SK-N-SH treated with all-trans-retinoic acid at 6 μM for 48 hours (cell line): ENCODE measurements around the gene NUP42.

ENCODE experiments used
- CREB5 ChIP-seq: fragments of 250-450 bp; sonication (Bioruptor Pico); IDR thresholded peaks from 2 replicates; pipeline ENCODE4 v1.5.1; 2020; ENCODE audit warnings: low read depth, mild to moderate bottlenecking, moderate library complexity
- CSDC2 ChIP-seq: fragments of 250-450 bp; sonication (Bioruptor Pico); IDR thresholded peaks from 2 replicates; pipeline ENCODE4 v1.5.0; 2020; ENCODE audit warnings: mild to moderate bottlenecking, moderate library complexity
- ISL1 ChIP-seq: fragments of 250-450 bp; sonication (Bioruptor Pico); IDR thresholded peaks from 2 replicates; pipeline ENCODE4 v2.1.2; 2022; ENCODE audit warnings: mild to moderate bottlenecking, moderate library complexity
- TOX ChIP-seq: fragments of 250-450 bp; sonication (Bioruptor Pico); IDR thresholded peaks from 2 replicates; pipeline ENCODE4 v1.8.0; 2021; ENCODE audit warnings: mild to moderate bottlenecking, moderate library complexity, borderline replicate concordance
- ZFP3 ChIP-seq: fragments of 250-450 bp; sonication (Bioruptor Pico); IDR thresholded peaks from 2 replicates; pipeline ENCODE4 v1.5.0; 2020; ENCODE audit warnings: mild to moderate bottlenecking, moderate library complexity
- ZFP30 ChIP-seq: fragments of 450-650 bp; formaldehyde crosslinking; IDR thresholded peaks from 2 replicates; pipeline ENCODE4 v1.5.0; 2022; ENCODE audit warnings: mild to moderate bottlenecking, moderate library complexity
- ZNF565 ChIP-seq: fragments of 450-650 bp; formaldehyde crosslinking; conservative IDR thresholded peaks from 2 replicates; pipeline ENCODE4 v1.5.0; 2020; ENCODE audit warnings: low read depth, mild to moderate bottlenecking, moderate library complexity
- TF ChIP-seq, protein P1 (sequence below): fragments of 250-450 bp; sonication (Bioruptor Pico); IDR thresholded peaks from 2 replicates; pipeline ENCODE4 v1.8.0; 2020; ENCODE audit warnings: mild to moderate bottlenecking, moderate library complexity, borderline replicate concordance

- no peak for TF ChIP-seq TOX (CRISPR knock-in tag)
- TF ChIP-seq ZNF565: no peak
- TF ChIP-seq ZFP30: no peak
- TF ChIP-seq CSDC2 (CRISPR knock-in tag): no peak
- no peak for TF ChIP-seq CREB5 (CRISPR knock-in tag)
- no peak for TF ChIP-seq ISL1 (CRISPR knock-in tag)
- TF ChIP-seq, protein P1, sequence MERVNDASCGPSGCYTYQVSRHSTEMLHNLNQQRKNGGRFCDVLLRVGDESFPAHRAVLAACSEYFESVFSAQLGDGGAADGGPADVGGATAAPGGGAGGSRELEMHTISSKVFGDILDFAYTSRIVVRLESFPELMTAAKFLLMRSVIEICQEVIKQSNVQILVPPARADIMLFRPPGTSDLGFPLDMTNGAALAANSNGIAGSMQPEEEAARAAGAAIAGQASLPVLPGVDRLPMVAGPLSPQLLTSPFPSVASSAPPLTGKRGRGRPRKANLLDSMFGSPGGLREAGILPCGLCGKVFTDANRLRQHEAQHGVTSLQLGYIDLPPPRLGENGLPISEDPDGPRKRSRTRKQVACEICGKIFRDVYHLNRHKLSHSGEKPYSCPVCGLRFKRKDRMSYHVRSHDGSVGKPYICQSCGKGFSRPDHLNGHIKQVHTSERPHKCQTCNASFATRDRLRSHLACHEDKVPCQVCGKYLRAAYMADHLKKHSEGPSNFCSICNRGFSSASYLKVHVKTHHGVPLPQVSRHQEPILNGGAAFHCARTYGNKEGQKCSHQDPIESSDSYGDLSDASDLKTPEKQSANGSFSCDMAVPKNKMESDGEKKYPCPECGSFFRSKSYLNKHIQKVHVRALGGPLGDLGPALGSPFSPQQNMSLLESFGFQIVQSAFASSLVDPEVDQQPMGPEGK: no peak
- no peak for TF ChIP-seq ZFP3 (CRISPR knock-in tag)
Measured at GRCh38 chr7:23242935-23243334, 61.1 kb downstream of the NUP42 start.
